CD4-positive, CD25-positive, alpha-beta regulatory T cell (primary cell): Measurements from ENCODE around the gene COPZ2. TPM values are rescaled to one million over a fixed set of nuclear protein-coding genes. Genes with fewer than 3 reads are reported as not detected.
"Not testable (repeated sequence)": the region's sequence is repeated elsewhere in the genome, so short reads cannot be mapped to it uniquely, and the experiment has no call there.

Experiments used
- ATAC-seq, 2 donors: fragments of 150-1000 bp; cut with Tn5 transposase; one replicate each; pipeline ENCODE4 v1.10.0; 2021; ENCODE audit warnings: low read depth in 2 of 2, moderate number of reproducible peaks in 2 of 2, moderate library complexity in 1 of 2
- DNase-seq, 3 donors: peaks; one replicate each; pipeline versions ENCODE4 v3.0.0 to v3.0.0-alpha.2; 2012 to 2022; ENCODE audit warnings: mixed read lengths in 1 of 3
- H3K27ac ChIP-seq: one replicate; pipeline ENCODE4 v1.7.0; 2013; ENCODE audit warnings: mild to moderate bottlenecking, low read length; ENCODE audit not compliant: insufficient read depth, poor library complexity, severe bottlenecking
- H3K27me3 ChIP-seq: one replicate; pipeline ENCODE4 v1.7.0; 2013; ENCODE audit warnings: low read length; ENCODE audit not compliant: control insufficient read depth, insufficient read depth
- H3K36me3 ChIP-seq: one replicate; pipeline ENCODE4 v1.7.0; 2013; ENCODE audit warnings: mild to moderate bottlenecking, low read length, moderate library complexity; ENCODE audit not compliant: control insufficient read depth, insufficient read depth
- H3K4me1 ChIP-seq: 2 replicates; pipeline ENCODE4 v1.7.0; 2013; ENCODE audit warnings: mild to moderate bottlenecking, low read length; ENCODE audit not compliant: insufficient read depth, control insufficient read depth, poor library complexity, severe bottlenecking
- H3K4me3 ChIP-seq: one replicate; pipeline ENCODE4 v1.7.0; 2013; ENCODE audit warnings: low read depth, mild to moderate bottlenecking, low read length, moderate library complexity
- H3K9me3 ChIP-seq, 2 experiments: 1 replicate in 1 of 2; 2 replicates in 1 of 2; pipeline ENCODE4 v1.7.0; 2013; ENCODE audit warnings: low read length in 2 of 2, mild to moderate bottlenecking in 1 of 2, moderate library complexity in 1 of 2; ENCODE audit not compliant: control insufficient read depth in 2 of 2
- H3K27ac Mint-ChIP-seq, 3 donors: one replicate each; pipeline ENCODE4 v1.8.0; 2020 to 2022; ENCODE audit warnings: mild to moderate bottlenecking in 3 of 3, mixed read lengths in 3 of 3, moderate library complexity in 2 of 3
- H3K27me3 Mint-ChIP-seq: one replicate; pipeline ENCODE4 v1.8.0; 2022; ENCODE audit warnings: mild to moderate bottlenecking, mixed read lengths
- H3K36me3 Mint-ChIP-seq: one replicate; pipeline ENCODE4 v1.8.0; 2020; ENCODE audit warnings: mixed read lengths
- H3K4me1 Mint-ChIP-seq, 4 donors: one replicate each; pipeline ENCODE4 v1.8.0; 2020 to 2022; ENCODE audit warnings: mixed read lengths in 4 of 4, mild to moderate bottlenecking in 1 of 4
- H3K4me3 Mint-ChIP-seq, 4 donors: one replicate each; pipeline ENCODE4 v1.8.0; 2020 to 2022; ENCODE audit warnings: mild to moderate bottlenecking in 4 of 4, mixed read lengths in 4 of 4, moderate library complexity in 3 of 4
- H3K9me3 Mint-ChIP-seq, 7 donors: one replicate each; pipeline ENCODE4 v1.8.0; 2020 to 2022; ENCODE audit warnings: mixed read lengths in 7 of 7, mild to moderate bottlenecking in 3 of 7, moderate library complexity in 2 of 7
- polyA plus RNA-seq, 4 donors: library from polyadenylated mRNA; unstranded; fragments of 300-500 nt; fragmentation: Illumina TruSeq; gene quantifications; one replicate each; pipeline ENCODE4 v1.2.3, GENCODE V29; 2021
- total RNA-seq: library from RNA; stranded (reverse); gene quantifications from one replicate; pipeline ENCODE4 v1.2.3, GENCODE V29; 2022

Gene COPZ2
- total and polyA plus RNA-seq, 5 donors from 2014 or later = 0.55 to 4.1 (median 1.8) TPM

DNA sequence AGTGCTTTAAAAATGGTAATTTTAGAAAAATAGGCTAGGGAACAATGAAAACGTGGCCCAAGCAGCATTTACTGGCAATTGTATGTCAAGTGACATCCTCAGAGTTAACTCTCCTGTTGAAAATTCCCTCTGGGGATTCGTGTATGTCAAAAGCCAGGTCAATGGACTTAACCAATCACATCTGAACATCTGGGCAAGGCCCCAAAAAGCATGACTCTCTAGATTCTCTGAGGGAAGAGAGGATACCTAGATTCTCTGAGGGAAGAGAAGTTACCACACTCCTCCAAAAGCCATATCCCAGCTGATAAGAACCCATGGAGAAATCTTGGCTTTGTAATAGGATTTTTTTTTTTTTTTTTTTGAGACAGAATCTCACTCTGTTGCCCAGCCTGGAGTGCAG is 34.1 kb upstream of the COPZ2 start:
- Histone ChIP-seq H3K4me1 (no peaks in the 10 kb centered on the region), H3K36me3 (peaks cover 41% of the 10 kb centered on the region), H3K4me3 (no peak overlapping the region), H3K27ac (no peak overlapping the region), H3K9me3 (no peaks in the 10 kb centered on the region), H3K27me3 (no peaks in the 10 kb centered on the region)
- ATAC-seq (no peak), DNase-seq (no peak)
- H3K4me1 Mint-ChIP-seq = peaks cover 6 to 12% (median 6%) of the 10 kb centered on the region in 4 donors
- H3K9me3 Mint-ChIP-seq = no peaks in the 10 kb centered on the region
- H3K27ac Mint-ChIP-seq = no peak overlapping the region
- no peak overlapping the region for H3K4me3 Mint-ChIP-seq
- H3K27me3 Mint-ChIP-seq = peaks cover 4% of the 10 kb centered on the region
- peaks cover 34% of the 10 kb centered on the region for H3K36me3 Mint-ChIP-seq

DNA sequence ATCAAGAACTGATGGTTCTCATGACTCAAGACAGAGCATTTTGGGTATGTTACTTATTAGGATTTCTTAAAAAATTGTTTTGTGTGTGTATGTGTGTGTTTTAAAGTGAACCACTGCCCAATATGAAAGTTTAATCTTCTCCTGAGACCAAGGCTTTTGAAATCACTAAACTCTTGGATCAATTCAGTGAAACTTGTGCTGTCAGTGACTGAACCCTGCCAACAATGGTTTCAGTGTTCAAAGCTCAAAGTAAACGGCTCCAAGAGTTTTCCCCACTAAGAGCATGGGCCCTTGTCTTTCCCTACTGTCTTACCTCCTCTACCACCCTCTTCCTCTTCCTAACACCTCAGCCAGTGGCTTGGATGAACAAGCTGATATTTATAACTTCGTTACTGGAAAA is 32.6 kb upstream of the COPZ2 start:
- Histone ChIP-seq H3K9me3 (no peaks in the 10 kb centered on the region), H3K27me3 (no peaks in the 10 kb centered on the region), H3K36me3 (peaks cover 34% of the 10 kb centered on the region), H3K4me3 (no peak overlapping the region), H3K27ac (no peak overlapping the region), H3K4me1 (no peaks in the 10 kb centered on the region)
- Mint-ChIP-seq H3K36me3 (peaks cover 29% of the 10 kb centered on the region), H3K4me1 (peaks cover 6 to 15% (median 8%) of the 10 kb centered on the region in 4 donors), H3K9me3 (no peaks in the 10 kb centered on the region), H3K27ac (no peak overlapping the region), H3K27me3 (peaks cover 4% of the 10 kb centered on the region), H3K4me3 (no peak overlapping the region)
- ATAC-seq (no peak), DNase-seq (no peak)

DNA sequence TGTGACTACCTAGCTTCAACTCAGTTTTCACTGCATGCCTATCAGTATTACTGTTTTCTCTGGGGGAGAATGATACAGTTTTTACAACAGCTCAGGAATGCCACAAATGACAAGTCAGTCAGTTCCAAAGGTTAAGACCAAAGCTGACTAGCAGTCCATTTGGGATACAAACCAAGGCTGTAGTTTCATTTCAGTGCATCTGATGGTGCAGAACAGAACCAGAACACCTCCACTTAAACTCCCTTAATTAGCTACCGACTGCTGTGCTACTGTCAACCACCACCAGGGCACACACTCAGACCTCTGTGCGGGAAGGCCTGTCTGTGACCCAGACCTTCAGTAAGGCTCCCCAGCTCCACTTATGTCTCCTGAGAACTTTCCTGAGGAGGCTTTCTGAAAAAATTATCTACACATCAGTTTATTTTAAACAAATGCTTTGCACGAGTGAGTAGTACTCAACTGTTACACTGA is 30.9 kb upstream of the COPZ2 start:
- peaks cover 0 to 8% (median 4%) of the 10 kb centered on the region in 4 donors for H3K4me1 Mint-ChIP-seq
- peaks cover 33% of the 10 kb centered on the region for H3K36me3 Mint-ChIP-seq
- no peak for ATAC-seq
- no peaks in the 10 kb centered on the region for H3K27me3 ChIP-seq
- DNase-seq = peak in 1 of 3 donors; percentile 34
- H3K4me1 ChIP-seq = no peaks in the 10 kb centered on the region
- H3K27ac Mint-ChIP-seq = peak overlapping the region in 2 of 3 donors; percentile 7 to 69
- H3K27me3 Mint-ChIP-seq = peaks cover 4% of the 10 kb centered on the region
- no peak overlapping the region for H3K4me3 Mint-ChIP-seq
- H3K4me3 ChIP-seq = no peak overlapping the region
- H3K36me3 ChIP-seq = peaks cover 32% of the 10 kb centered on the region
- no peaks in the 10 kb centered on the region for H3K9me3 ChIP-seq
- no peaks in the 10 kb centered on the region for H3K9me3 Mint-ChIP-seq
- no peak overlapping the region for H3K27ac ChIP-seq

DNA sequence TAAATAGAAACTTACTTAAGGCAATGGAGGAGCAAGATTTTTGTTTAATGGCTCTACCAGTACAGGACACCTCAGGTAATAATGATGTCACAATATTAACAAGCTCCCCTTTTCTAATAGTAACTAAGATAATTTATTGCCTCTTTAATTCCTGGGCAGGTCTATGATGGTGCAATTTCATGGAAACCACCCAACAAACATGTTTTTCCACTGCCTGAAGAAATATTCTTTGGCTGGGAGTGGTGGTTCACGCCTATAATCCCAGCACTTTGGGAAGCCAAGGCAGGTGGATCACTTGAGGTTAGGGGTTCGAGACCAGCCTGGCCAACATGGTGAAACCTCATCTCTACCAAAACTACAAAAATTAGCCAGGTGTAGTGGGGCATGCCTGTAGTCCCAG is 30.2 kb upstream of the COPZ2 start:
- H3K4me3 ChIP-seq, H3K27ac Mint-ChIP-seq, ATAC-seq, H3K4me1 ChIP-seq, H3K27me3 ChIP-seq, DNase-seq, H3K4me1 Mint-ChIP-seq, H3K27me3 Mint-ChIP-seq, H3K9me3 Mint-ChIP-seq, H3K4me3 Mint-ChIP-seq, H3K9me3 ChIP-seq, H3K27ac ChIP-seq: not testable (repeated sequence)
- peaks cover 30% of the 10 kb centered on the region for H3K36me3 Mint-ChIP-seq
- H3K36me3 ChIP-seq = peaks cover 39% of the 10 kb centered on the region

DNA sequence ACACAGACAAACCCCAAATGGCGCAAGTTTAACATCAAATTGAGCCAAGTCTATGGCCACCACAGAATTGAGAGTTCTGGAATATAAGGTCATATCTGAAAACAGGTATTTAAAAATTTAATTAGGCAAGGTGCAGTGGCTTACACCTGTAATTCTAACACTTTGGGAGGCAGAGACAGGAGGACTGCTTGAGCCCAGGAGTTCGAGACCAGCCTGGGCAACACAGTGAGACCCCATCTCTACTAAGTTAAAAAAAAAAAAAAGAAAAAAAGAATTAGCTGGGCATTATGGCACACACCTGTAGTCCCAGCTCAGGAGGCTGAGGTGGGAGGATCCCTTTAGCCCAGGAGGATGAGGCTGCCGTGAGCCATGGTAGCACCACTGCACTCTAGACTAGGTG is 29.6 kb upstream of the COPZ2 start:
- H3K27ac Mint-ChIP-seq = no peak overlapping the region
- no peak overlapping the region for H3K4me3 ChIP-seq
- peaks cover 0 to 8% (median 5%) of the 10 kb centered on the region in 4 donors for H3K4me1 Mint-ChIP-seq
- peaks cover 34% of the 10 kb centered on the region for H3K36me3 Mint-ChIP-seq
- H3K27ac ChIP-seq = no peak overlapping the region
- ATAC-seq (no peak), DNase-seq (no peak)
- H3K27me3 ChIP-seq = no peaks in the 10 kb centered on the region
- no peaks in the 10 kb centered on the region for H3K4me1 ChIP-seq
- no peak overlapping the region for H3K4me3 Mint-ChIP-seq
- peaks cover 42% of the 10 kb centered on the region for H3K36me3 ChIP-seq
- H3K9me3 ChIP-seq = no peaks in the 10 kb centered on the region
- peaks cover 0 to 1% (median 0%) of the 10 kb centered on the region in 7 donors for H3K9me3 Mint-ChIP-seq
- H3K27me3 Mint-ChIP-seq = no peaks in the 10 kb centered on the region

DNA sequence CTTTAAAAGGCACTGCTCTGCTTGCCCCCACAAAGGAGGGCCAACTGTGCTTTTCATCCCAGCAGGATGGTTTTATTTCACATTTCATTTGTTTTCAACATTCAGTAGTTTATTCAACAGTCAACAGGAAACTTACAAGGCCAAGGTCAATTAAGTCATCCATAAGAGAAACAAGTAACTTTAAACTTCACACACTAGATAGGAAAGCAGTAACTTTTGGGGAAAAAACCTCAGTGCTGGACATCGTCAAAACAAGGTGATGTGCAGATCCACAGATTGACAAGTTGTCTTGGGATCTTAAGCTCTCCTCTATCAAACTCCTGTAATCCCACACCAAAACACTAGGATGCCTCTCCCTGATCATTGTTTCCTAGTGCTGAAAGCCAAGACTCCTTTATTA is 29.1 kb upstream of the COPZ2 start:
- no peaks in the 10 kb centered on the region for H3K4me1 ChIP-seq
- no peak for DNase-seq
- no peaks in the 10 kb centered on the region for H3K27me3 ChIP-seq
- H3K36me3 Mint-ChIP-seq = peaks cover 34% of the 10 kb centered on the region
- H3K4me3 Mint-ChIP-seq = no peak overlapping the region
- peak overlapping the region in 2 of 3 donors; percentile 53 to 87 for H3K27ac Mint-ChIP-seq
- peaks cover 0 to 1% (median 0%) of the 10 kb centered on the region in 7 donors for H3K9me3 Mint-ChIP-seq
- H3K4me3 ChIP-seq = no peak overlapping the region
- no peak for ATAC-seq
- peaks cover 0 to 8% (median 5%) of the 10 kb centered on the region in 4 donors for H3K4me1 Mint-ChIP-seq
- peaks cover 45% of the 10 kb centered on the region for H3K36me3 ChIP-seq
- no peak overlapping the region for H3K27ac ChIP-seq
- H3K27me3 Mint-ChIP-seq = no peaks in the 10 kb centered on the region
- no peaks in the 10 kb centered on the region for H3K9me3 ChIP-seq

DNA sequence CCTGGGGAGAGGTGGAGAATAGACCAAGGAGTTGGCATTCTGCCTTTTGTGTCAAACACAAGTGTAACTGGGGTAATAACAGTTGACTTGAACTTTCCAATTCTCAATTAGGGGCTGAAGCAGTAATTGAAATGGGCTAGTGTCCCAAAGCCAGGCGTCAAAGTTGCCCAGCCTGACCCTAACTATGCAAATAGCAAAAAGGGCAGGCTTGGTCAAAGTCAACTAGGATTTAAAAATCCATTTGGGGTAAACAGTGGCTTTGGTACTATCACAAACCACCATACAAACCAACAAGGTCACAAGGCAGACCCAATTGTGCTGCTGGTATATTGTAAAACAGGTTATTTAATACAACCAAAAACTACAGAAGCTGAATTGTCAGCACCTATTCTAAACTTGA is 28.6 kb upstream of the COPZ2 start:
- no peaks in the 10 kb centered on the region for H3K27me3 Mint-ChIP-seq
- no peak for DNase-seq
- no peaks in the 10 kb centered on the region for H3K4me1 ChIP-seq
- no peak for ATAC-seq
- H3K9me3 Mint-ChIP-seq = peaks cover 0 to 1% (median 0%) of the 10 kb centered on the region in 7 donors
- no peaks in the 10 kb centered on the region for H3K27me3 ChIP-seq
- H3K4me3 ChIP-seq = no peak overlapping the region
- H3K27ac ChIP-seq = no peak overlapping the region
- peaks cover 43% of the 10 kb centered on the region for H3K36me3 ChIP-seq
- H3K27ac Mint-ChIP-seq = no peak overlapping the region
- H3K9me3 ChIP-seq = no peaks in the 10 kb centered on the region
- no peak overlapping the region for H3K4me3 Mint-ChIP-seq
- H3K36me3 Mint-ChIP-seq = peaks cover 33% of the 10 kb centered on the region
- peaks cover 0 to 8% (median 5%) of the 10 kb centered on the region in 4 donors for H3K4me1 Mint-ChIP-seq

DNA sequence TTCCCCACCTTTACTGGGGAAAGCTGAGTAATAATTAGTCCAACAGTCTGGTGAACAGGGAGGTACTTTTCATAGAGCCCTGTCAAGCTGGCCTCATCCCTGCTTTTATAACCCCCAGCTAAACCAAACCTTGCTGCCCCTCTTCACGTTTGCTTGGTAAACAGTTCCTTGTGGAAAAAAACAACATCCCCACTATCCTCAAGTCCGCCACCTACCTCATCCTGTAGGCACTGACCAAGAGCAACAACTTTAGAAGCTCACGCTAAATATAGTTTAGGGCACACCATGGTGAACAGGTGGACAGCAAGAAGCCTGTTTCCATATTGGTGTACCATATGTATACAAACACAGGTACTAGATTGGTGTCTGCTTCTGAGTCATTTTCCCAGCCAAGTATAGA is 27.0 kb upstream of the COPZ2 start:
- no peaks in the 10 kb centered on the region for H3K4me1 ChIP-seq
- Mint-ChIP-seq H3K4me3 (no peak overlapping the region), H3K27me3 (no peaks in the 10 kb centered on the region), H3K27ac (peak overlapping the region in 2 of 3 donors; percentile 11 to 27), H3K36me3 (peaks cover 29% of the 10 kb centered on the region), H3K4me1 (peaks cover 0 to 8% (median 5%) of the 10 kb centered on the region in 4 donors), H3K9me3 (peaks cover 0 to 1% (median 0%) of the 10 kb centered on the region in 7 donors)
- ATAC-seq (no peak), DNase-seq (no peak)
- H3K27me3 ChIP-seq = no peaks in the 10 kb centered on the region
- H3K9me3 ChIP-seq = no peaks in the 10 kb centered on the region
- H3K27ac ChIP-seq = no peak overlapping the region
- no peak overlapping the region for H3K4me3 ChIP-seq
- H3K36me3 ChIP-seq = peaks cover 46% of the 10 kb centered on the region
